Caco-2 (cell line): ENCODE results near the gene CYP2W1. TPM values are rescaled to one million over a fixed set of nuclear protein-coding genes. Genes with fewer than 3 reads are reported as not detected.

Experiments
- BruUV-seq: library from RNA; stranded (reverse); fragments of 400-500 nt; replicated peaks from 2 replicates; lab custom pipeline; 2021; lab: Mats Ljungman, UMichigan
- CTCF ChIA-PET: fragments of 300-600 bp; sonication (Branson Sonifier 250); formaldehyde crosslinking; loops from one replicate; lab custom pipeline; 2022; ENCODE audit warnings: antibody characterized with exemption; lab: Charles Lee
- POLR2A ChIA-PET: fragments of 300-600 bp; sonication (Branson Sonifier 250); formaldehyde crosslinking; loops from one replicate; lab custom pipeline; 2022; ENCODE audit warnings: antibody characterized with exemption; lab: Charles Lee
- DNase-seq, 2 experiments: peaks; one replicate each; pipeline versions ENCODE4 v3.0.0 to v3.0.0-alpha.2; 2020 to 2022
- H3K27me3 ChIP-seq: replicated peaks from 2 replicates; pipeline ENCODE4 v1.6.0; 2011; ENCODE audit warnings: low read length; ENCODE audit not compliant: control insufficient read depth, insufficient read depth
- H3K36me3 ChIP-seq: 2 replicates; pipeline ENCODE4 v1.5.1; 2011; ENCODE audit warnings: low read length; ENCODE audit not compliant: control insufficient read depth, insufficient read depth
- H3K4me1 ChIP-seq: fragments of 250-450 bp; sonication (Bioruptor Pico); 2 replicates; pipeline ENCODE4 v1.5.1; 2020; ENCODE audit warnings: mild to moderate bottlenecking
- H3K4me3 ChIP-seq: 2 replicates; pipeline ENCODE4 v1.5.1; 2011; ENCODE audit warnings: low read depth, mild to moderate bottlenecking, control low read depth, low read length
- H3K9me3 ChIP-seq: fragments of 250-450 bp; sonication (Bioruptor Pico); 2 replicates; pipeline ENCODE4 v1.5.1; 2020; ENCODE audit warnings: mild to moderate bottlenecking, moderate library complexity
- H3K27ac Mint-ChIP-seq: one replicate; pipeline ENCODE4 v1.8.0; 2022; ENCODE audit warnings: mixed read lengths; ENCODE audit not compliant: unreplicated experiment
- H3K27me3 Mint-ChIP-seq: one replicate; pipeline ENCODE4 v1.8.0; 2022; ENCODE audit warnings: mixed read lengths; ENCODE audit not compliant: insufficient read depth, unreplicated experiment
- H3K36me3 Mint-ChIP-seq: one replicate; pipeline ENCODE4 v1.8.0; 2022; ENCODE audit warnings: mild to moderate bottlenecking, mixed read lengths; ENCODE audit not compliant: insufficient read depth, unreplicated experiment
- H3K4me1 Mint-ChIP-seq: one replicate; pipeline ENCODE4 v1.8.0; 2022; ENCODE audit warnings: low read depth, mixed read lengths; ENCODE audit not compliant: unreplicated experiment
- H3K4me3 Mint-ChIP-seq: one replicate; pipeline ENCODE4 v1.8.0; 2022; ENCODE audit warnings: mild to moderate bottlenecking, moderate library complexity, mixed read lengths; ENCODE audit not compliant: unreplicated experiment
- H3K9me3 Mint-ChIP-seq: one replicate; pipeline ENCODE4 v1.8.0; 2022; ENCODE audit warnings: mixed read lengths; ENCODE audit not compliant: unreplicated experiment
- CTCF ChIP-seq, 2 experiments: fragments of 200-600 bp in 1 of 2; IDR thresholded peaks; 1 replicate in 1 of 2; 2 replicates in 1 of 2; pipeline versions ENCODE4 v1.5.1 to v1.8.0; 2011 to 2022; ENCODE audit warnings: antibody characterized with exemption in 1 of 2, control low read depth in 1 of 2, inconsistent platforms in 1 of 2, low read depth in 1 of 2, low read length in 1 of 2, mild to moderate bottlenecking in 1 of 2, moderate library complexity in 1 of 2; ENCODE audit not compliant: insufficient read depth in 1 of 2, severe bottlenecking in 1 of 2, unreplicated experiment in 1 of 2
- intact Hi-C: fragments of 100-400 bp; cut with micrococcal nuclease; formaldehyde crosslinking; loops from one replicate; pipeline ENCODE4 v1.10.0; 2022; ENCODE audit not compliant: unreplicated experiment
- total RNA-seq: library from RNA; stranded (reverse); gene quantifications from 2 replicates; pipeline ENCODE4 v1.2.3, GENCODE V29; 2022

CYP2W1 gene
- total RNA-seq, 1 experiment from 2014 or later: 24.0 TPM

GRCh38 chr7:1030444-1031070, 47.6 kb downstream of the CYP2W1 start:
- Histone ChIP-seq H3K9me3 (no peaks in the 10 kb centered on the region), H3K36me3 (peaks cover 5% of the 10 kb centered on the region), H3K4me3 (no peak overlapping the region), H3K27me3 (no peaks in the 10 kb centered on the region), H3K4me1 (peaks cover 11% of the 10 kb centered on the region)
- Mint-ChIP-seq H3K9me3 (no peaks in the 10 kb centered on the region), H3K4me3 (peak overlapping the region; percentile 59), H3K27me3 (no peaks in the 10 kb centered on the region), H3K4me1 (no peaks in the 10 kb centered on the region), H3K36me3 (peaks cover 15% of the 10 kb centered on the region), H3K27ac (peak overlapping the region; percentile 76)
- DNase-seq: no peak
- intact Hi-C loops: no loop called here
- no peak for TF ChIP-seq CTCF (IDR thresholded peaks at IDR 0.05; ENCODE audit: insufficient read depth in 1 of 2, low read depth in 1 of 2, low read length in 1 of 2, severe bottlenecking in 1 of 2, unreplicated experiment in 1 of 2)
- BruUV-seq: no TSS peak
- ChIA-PET CTCF (no interaction called here), POLR2A (no interaction called here)

GRCh38 chr7:1031716-1032455, 48.9 kb downstream of the CYP2W1 start:
- Histone ChIP-seq H3K9me3 (no peaks in the 10 kb centered on the region), H3K4me3 (no peak overlapping the region), H3K36me3 (no peaks in the 10 kb centered on the region), H3K4me1 (peaks cover 11% of the 10 kb centered on the region), H3K27me3 (no peaks in the 10 kb centered on the region)
- Mint-ChIP-seq H3K27me3 (no peaks in the 10 kb centered on the region), H3K36me3 (peaks cover 15% of the 10 kb centered on the region), H3K4me3 (no peak overlapping the region), H3K9me3 (no peaks in the 10 kb centered on the region), H3K4me1 (no peaks in the 10 kb centered on the region), H3K27ac (no peak overlapping the region)
- BruUV-seq: no TSS peak
- TF ChIP-seq CTCF (IDR thresholded peaks at IDR 0.05; ENCODE audit: insufficient read depth in 1 of 2, low read depth in 1 of 2, low read length in 1 of 2, severe bottlenecking in 1 of 2, unreplicated experiment in 1 of 2): no peak
- ChIA-PET CTCF (no interaction called here), POLR2A (no interaction called here)
- intact Hi-C loops: no loop called here
- no peak for DNase-seq

DNA sequence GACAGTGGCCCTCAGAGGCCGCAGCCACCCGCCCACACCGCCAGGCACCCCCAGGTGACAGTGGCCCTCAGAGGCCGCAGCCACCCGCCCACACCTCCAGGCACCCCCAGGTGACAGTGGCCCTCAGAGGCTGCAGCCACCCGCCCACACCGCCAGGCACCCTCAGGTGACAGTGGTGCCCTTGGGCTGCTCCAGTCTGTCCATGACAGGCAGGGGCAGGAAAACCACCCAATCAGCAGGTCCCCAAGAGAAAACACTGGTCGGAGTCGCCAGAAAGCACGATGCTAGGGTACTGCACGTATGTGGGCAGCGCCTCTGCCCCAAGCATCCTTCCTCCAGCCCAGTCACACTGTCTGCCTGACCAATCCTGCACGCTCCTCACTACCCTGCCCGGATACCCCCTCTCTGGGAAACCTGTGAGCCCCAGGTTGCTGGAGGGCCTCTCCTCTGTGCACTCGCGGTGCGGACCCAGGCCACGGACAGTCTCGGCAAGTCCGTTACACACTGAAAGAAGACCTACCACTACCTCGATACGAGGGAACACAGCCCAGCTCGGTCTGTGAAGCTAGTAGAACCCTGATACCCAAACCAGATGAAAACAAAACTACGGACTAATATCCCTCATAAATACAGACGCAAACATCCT, 49.7 kb downstream of the CYP2W1 start:
- peaks cover 11% of the 10 kb centered on the region for H3K4me1 ChIP-seq
- H3K27me3 ChIP-seq: no peaks in the 10 kb centered on the region
- CTCF ChIA-PET: no interaction called here
- Mint-ChIP-seq H3K27ac (peak overlapping the region; percentile 42), H3K36me3 (peaks cover 9% of the 10 kb centered on the region), H3K9me3 (no peaks in the 10 kb centered on the region), H3K4me3 (no peak overlapping the region), H3K4me1 (no peaks in the 10 kb centered on the region), H3K27me3 (no peaks in the 10 kb centered on the region)
- no peak for DNase-seq
- no peak for TF ChIP-seq CTCF (IDR thresholded peaks at IDR 0.05; ENCODE audit: insufficient read depth in 1 of 2, low read depth in 1 of 2, low read length in 1 of 2, severe bottlenecking in 1 of 2, unreplicated experiment in 1 of 2)
- H3K36me3 ChIP-seq: no peaks in the 10 kb centered on the region
- POLR2A ChIA-PET: no interaction called here
- no TSS peak for BruUV-seq
- intact Hi-C loops: no loop called here
- H3K9me3 ChIP-seq: no peaks in the 10 kb centered on the region
- H3K4me3 ChIP-seq: no peak overlapping the region
